Endothelial cell (in vitro differentiated cells): ENCODE measurements around the gene SCN2B. TPM values are rescaled to one million over a fixed set of nuclear protein-coding genes. Genes with fewer than 3 reads are reported as not detected.

Source experiments
- DNase-seq: peaks from one replicate; pipeline ENCODE4 v3.0.0; 2021; ENCODE audit warnings: low spot score
- H3K27ac Mint-ChIP-seq: one replicate; pipeline ENCODE4 v1.8.0; 2021; ENCODE audit warnings: mixed read lengths, inconsistent platforms; ENCODE audit not compliant: unreplicated experiment
- H3K27me3 Mint-ChIP-seq: one replicate; pipeline ENCODE4 v1.8.0; 2021; ENCODE audit warnings: mild to moderate bottlenecking, moderate library complexity, mixed read lengths, inconsistent platforms; ENCODE audit not compliant: unreplicated experiment
- H3K36me3 Mint-ChIP-seq: one replicate; pipeline ENCODE4 v1.8.0; 2021; ENCODE audit warnings: mild to moderate bottlenecking, low read depth, mixed read lengths, inconsistent platforms; ENCODE audit not compliant: unreplicated experiment
- H3K4me1 Mint-ChIP-seq: one replicate; pipeline ENCODE4 v1.8.0; 2021; ENCODE audit warnings: mild to moderate bottlenecking, mixed read lengths, inconsistent platforms; ENCODE audit not compliant: unreplicated experiment
- H3K4me3 Mint-ChIP-seq: one replicate; pipeline ENCODE4 v1.8.0; 2021; ENCODE audit warnings: mild to moderate bottlenecking, mixed read lengths, inconsistent platforms; ENCODE audit not compliant: unreplicated experiment
- H3K9me3 Mint-ChIP-seq: one replicate; pipeline ENCODE4 v1.8.0; 2021; ENCODE audit warnings: mixed read lengths, inconsistent platforms; ENCODE audit not compliant: unreplicated experiment
- total RNA-seq: library from RNA; stranded (reverse); fragmentation: NEBNext Ultra II Directional; extraction: Animal tissue kit (Norgen Biotek cat#: 25700); gene quantifications from one replicate; pipeline ENCODE4 v1.2.1, GENCODE V29; 2021; ENCODE audit not compliant: unreplicated experiment
- TF ChIP-seq, protein P1 (sequence below): fragments of 200-600 bp; sonication (generic); IDR thresholded peaks from one replicate; pipeline ENCODE4 v1.5.0; 2021; ENCODE audit warnings: antibody characterized with exemption; ENCODE audit not compliant: unreplicated experiment

SCN2B gene
- total RNA-seq, 1 donor from 2014 or later: not detected

DNA sequence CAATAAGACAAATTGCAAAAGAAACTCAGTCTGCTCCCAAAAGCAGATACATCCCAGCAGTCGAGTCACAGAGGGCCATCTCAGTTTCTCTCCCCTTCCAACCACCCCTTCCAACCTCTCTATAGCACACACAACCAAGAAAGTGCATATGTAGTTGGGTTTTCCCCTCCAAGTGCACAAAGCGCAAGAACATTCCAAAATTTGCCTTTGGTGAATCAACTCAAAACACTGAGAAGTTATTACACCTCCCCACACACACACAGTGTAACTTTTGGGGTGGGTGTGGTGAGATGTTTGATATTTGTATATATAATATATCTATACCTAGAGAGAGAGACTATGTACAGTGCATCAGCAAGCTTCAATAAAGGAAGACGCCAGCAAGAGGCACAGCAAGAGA, 13.6 kb downstream of the SCN2B start:
- TF ChIP-seq, protein P1, sequence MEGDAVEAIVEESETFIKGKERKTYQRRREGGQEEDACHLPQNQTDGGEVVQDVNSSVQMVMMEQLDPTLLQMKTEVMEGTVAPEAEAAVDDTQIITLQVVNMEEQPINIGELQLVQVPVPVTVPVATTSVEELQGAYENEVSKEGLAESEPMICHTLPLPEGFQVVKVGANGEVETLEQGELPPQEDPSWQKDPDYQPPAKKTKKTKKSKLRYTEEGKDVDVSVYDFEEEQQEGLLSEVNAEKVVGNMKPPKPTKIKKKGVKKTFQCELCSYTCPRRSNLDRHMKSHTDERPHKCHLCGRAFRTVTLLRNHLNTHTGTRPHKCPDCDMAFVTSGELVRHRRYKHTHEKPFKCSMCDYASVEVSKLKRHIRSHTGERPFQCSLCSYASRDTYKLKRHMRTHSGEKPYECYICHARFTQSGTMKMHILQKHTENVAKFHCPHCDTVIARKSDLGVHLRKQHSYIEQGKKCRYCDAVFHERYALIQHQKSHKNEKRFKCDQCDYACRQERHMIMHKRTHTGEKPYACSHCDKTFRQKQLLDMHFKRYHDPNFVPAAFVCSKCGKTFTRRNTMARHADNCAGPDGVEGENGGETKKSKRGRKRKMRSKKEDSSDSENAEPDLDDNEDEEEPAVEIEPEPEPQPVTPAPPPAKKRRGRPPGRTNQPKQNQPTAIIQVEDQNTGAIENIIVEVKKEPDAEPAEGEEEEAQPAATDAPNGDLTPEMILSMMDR: no peak
- no peak for DNase-seq
- Mint-ChIP-seq H3K9me3 (no peaks in the 10 kb centered on the region), H3K4me1 (peaks cover 11% of the 10 kb centered on the region), H3K36me3 (no peaks in the 10 kb centered on the region), H3K27me3 (peaks cover 3% of the 10 kb centered on the region), H3K27ac (no peak overlapping the region), H3K4me3 (no peak overlapping the region)

DNA sequence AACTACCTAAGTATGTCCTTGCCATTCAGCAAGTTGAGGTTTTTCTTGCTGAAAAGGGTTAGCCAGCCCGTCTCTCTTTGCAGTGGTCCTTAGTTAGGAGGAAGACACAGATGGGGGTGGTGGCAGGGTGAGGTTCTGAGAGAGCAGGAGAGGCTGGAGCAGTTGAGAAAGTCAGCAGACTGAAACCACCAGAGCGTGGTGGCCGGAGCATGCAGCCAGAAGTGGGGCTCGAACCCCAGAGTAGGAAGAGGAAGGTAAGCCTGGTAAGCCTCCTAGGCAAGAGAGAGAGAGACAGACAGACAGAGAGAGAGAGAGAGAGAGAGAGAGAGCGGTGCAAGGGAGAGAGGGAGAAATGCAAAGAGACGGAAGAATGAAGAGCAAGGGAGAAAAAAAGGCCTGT, 14.7 kb downstream of the SCN2B start:
- Mint-ChIP-seq H3K27me3 (no peaks in the 10 kb centered on the region), H3K27ac (no peak overlapping the region), H3K9me3 (no peaks in the 10 kb centered on the region), H3K4me3 (peak overlapping the region; percentile 51), H3K36me3 (no peaks in the 10 kb centered on the region), H3K4me1 (peaks cover 21% of the 10 kb centered on the region)
- no peak for DNase-seq
- TF ChIP-seq, protein P1: no peak

DNA sequence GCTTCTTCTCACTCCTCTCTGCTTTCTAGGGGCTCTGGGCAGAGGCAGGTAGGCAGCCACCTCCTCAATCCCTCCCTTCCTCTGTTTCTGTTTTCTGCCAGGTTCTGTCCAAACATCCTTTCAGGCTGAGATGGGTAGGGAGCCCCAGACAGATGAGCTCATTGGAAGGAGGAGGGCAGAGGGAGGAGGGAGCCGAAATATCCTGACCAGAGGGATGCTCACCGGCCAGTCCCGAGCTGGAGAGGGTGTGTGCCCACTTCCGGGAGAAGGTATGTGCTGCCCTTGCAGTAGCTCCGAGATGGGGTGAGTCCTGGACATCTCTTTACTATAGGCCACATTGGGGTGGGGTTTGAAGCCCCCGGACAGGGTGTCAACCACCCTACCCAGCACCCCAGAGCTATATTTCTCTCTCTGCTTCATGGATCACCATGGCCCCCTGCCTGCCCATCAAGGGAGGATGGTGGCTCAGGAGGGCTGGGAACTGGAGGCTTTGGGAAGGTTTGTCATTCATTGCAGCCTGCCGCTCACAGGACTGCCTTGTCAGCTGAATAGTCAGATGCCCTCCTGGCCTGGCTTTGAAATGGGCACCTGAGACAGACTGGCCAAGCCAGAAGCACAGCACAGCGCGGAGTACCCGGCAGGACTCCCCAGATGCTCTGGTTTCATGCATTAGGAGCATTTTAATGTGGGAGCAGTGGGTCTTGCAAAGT, 19.1 kb downstream of the SCN2B start:
- peaks cover 4% of the 10 kb centered on the region for H3K27me3 Mint-ChIP-seq
- H3K9me3 Mint-ChIP-seq: no peaks in the 10 kb centered on the region
- DNase-seq: no peak
- TF ChIP-seq, protein P1: no peak
- no peaks in the 10 kb centered on the region for H3K36me3 Mint-ChIP-seq
- no peak overlapping the region for H3K4me3 Mint-ChIP-seq
- H3K27ac Mint-ChIP-seq: no peak overlapping the region
- H3K4me1 Mint-ChIP-seq: peaks cover 24% of the 10 kb centered on the region

DNA sequence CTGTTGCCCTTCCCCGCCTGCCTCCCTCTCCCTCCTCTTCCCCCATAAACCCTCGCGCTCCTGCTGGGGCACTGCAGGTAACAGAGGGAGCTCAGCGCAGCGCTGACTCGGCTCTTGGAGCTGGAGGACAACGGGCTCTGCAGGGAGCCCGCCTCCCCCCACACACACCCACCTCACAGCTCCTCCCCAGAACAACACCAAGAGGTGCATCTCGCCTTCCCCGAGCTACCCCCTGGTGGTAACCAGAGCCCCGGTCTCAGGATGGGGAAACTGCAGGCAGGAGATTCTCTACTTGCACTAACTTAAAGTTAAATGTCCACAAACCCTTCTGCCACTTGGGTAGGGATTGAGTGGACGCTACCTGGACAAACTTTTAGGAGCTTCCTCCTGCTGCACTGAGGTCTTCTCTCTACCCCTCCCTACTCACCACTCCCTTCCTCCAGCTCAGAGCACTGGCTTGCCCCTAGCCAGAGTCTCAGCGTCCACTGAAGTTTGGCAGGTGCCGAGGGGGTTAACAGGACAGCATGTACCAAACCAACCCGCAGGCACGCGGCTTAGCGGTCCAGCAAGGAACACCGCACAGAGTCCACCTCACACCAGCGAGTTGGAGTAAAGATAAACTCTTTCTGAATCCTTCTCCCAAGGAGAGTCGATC, 19.8 kb downstream of the SCN2B start:
- Mint-ChIP-seq H3K27ac (no peak overlapping the region), H3K27me3 (peaks cover 7% of the 10 kb centered on the region), H3K36me3 (no peaks in the 10 kb centered on the region), H3K4me1 (peaks cover 24% of the 10 kb centered on the region), H3K4me3 (no peak overlapping the region), H3K9me3 (no peaks in the 10 kb centered on the region)
- no peak for DNase-seq
- TF ChIP-seq, protein P1: no peak
